HG03558 (cell line): Measurements from ENCODE around the gene AHNAK2.
"Not testable (repeated sequence)": the region's sequence is repeated elsewhere in the genome, so short reads cannot be mapped to it uniquely, and the experiment has no call there.

Experiments
- ATAC-seq: cut with Tn5 transposase; IDR thresholded peaks from one replicate; pipeline ENCODE4 v1.9.1; 2021; ENCODE audit warnings: moderate number of reproducible peaks; ENCODE audit not compliant: unreplicated experiment; ENCODE audit errors: extremely low read depth

Gene AHNAK2

DNA sequence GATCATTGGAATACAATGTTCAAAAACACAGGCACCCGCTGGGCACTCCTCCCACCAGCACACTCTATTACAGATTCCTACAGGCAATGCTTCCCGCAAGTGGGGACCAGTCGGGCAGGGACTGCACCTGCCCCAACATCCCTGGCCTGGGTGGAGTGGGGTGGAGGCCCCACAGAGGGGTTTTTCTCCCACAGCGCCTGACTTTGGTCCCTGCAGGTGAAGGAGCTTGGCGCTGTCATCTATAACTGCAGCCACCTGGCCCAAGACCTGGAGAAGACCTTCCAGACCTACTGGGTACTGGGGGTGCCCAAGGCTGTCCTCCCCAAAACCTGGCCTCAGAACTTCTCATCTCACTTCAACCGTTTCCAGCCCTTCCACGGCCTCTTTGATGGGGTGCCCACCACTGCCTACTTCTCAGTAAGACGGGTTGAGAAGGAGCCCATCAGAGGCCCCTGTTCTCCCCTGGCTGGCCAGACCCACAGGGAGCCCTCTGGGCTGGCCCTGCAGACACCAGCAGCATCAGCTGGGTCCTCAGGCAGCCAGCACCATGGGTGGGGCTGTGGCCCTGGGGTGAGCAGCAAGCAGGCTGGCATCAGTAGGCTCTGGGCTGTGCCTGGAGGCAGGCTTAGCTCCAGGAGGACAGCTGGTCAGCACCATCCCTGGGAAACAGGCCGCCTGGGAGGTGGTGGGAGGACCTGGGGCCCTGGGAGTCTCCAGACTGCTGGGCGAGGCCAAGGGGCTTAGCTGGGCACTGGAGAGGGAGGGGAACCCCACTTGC is 47.5 kb downstream of the AHNAK2 start:
- ATAC-seq = no peak

GRCh38 chr14:104929268-104930230 is 48.6 kb downstream of the AHNAK2 start:
- ATAC-seq = no peak

DNA sequence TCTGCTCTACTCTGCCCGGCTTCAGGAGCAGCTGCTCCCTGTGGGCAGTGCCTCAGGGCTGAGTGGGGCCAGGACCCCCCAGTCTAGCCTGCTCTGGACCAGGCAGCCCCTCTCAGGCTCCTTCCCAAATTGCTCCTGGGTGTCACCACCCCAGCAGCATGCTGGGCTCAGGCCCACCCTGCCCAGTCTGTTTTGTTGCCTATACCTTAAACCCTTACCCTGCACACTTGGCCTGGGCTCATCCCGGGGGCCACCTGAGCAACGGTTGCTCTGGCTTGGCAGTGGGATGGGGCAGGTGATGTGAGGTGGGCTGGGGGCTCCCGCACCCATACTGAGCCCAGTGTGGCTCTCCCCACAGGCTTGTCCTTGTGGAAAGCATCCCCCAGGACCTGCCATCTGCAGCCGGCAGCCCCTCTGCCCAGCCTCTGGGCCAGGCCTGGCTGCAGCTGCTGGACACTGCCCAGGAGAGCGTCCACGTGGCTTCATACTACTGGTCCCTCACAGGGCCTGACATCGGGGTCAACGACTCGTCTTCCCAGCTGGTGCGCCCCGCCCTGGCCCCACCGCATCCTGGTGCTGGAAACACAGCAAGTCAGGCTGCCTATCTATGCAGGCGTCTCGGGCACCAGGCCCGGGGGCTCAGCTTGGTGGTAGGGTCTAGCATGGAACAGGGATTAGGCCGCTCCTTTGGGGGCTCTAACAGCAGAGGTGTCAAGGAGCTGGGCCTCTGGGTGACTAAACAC is 49.6 kb downstream of the AHNAK2 start:
- no peak for ATAC-seq

- no peak for ATAC-seq
These were observed 50.3 kb downstream of the AHNAK2 start for GRCh38 chr14:104927901-104928300.

DNA sequence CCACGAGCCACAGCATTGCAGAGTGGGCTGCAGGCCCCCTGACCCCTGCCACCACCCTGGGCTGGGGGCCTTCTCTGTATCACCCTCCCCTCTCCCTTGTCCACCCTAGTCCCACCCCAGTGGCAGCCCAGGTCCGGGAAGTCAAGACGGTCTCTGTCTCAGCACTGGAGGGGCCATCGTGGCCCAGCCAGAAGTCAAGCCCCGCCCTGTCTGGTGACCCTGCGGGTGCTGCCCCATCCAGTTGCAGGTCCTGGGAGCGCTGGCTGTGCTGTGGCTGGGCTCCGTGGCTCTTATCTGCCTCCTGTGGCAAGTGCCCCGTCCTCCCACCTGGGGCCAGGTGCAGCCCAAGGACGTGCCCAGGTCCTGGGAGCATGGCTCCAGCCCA is 50.8 kb downstream of the AHNAK2 start:
- ATAC-seq = no peak

- peak; percentile 76 for ATAC-seq
These were observed 51.3 kb downstream of the AHNAK2 start for GRCh38 chr14:104926619-104927431.

DNA sequence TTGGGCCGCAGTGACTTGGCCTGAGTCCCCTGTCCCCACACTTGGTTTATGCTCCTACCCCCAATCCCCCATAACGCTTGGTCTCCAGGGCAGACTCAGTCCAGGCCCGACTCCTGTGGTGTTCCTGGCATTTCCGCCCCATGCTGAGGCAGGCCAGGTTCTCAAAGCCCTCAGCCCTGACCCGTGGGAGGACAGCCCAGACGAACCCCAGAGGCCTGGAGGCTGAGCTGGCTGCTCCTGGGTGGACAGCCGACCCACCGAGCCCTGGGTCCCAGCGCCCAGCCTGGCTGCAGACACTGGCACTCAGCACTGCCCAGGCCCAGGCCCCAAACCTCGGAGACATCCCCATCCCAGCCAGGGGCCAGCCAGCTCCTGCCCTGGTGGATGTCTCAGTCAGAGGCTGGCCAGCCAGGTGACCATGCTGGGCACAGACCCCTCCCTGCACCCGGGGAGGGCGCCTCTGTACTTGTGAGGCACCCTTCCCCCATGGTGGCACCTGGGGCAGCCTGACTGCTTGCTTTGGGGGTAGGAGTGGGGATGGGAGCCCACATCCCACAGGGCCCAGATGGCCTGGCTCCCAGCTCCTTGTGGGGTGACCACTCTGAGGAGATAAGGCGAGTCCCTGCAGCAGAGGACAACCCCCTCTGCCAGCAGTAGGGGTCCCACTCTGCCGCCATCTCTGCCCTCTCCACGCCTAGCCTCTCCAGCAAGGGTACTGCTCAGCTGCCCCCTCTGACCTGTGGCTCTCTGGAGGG is 52.1 kb downstream of the AHNAK2 start:
- ATAC-seq = no peak

GRCh38 chr14:104925214-104925854 is 52.8 kb downstream of the AHNAK2 start:
- ATAC-seq = no peak

DNA sequence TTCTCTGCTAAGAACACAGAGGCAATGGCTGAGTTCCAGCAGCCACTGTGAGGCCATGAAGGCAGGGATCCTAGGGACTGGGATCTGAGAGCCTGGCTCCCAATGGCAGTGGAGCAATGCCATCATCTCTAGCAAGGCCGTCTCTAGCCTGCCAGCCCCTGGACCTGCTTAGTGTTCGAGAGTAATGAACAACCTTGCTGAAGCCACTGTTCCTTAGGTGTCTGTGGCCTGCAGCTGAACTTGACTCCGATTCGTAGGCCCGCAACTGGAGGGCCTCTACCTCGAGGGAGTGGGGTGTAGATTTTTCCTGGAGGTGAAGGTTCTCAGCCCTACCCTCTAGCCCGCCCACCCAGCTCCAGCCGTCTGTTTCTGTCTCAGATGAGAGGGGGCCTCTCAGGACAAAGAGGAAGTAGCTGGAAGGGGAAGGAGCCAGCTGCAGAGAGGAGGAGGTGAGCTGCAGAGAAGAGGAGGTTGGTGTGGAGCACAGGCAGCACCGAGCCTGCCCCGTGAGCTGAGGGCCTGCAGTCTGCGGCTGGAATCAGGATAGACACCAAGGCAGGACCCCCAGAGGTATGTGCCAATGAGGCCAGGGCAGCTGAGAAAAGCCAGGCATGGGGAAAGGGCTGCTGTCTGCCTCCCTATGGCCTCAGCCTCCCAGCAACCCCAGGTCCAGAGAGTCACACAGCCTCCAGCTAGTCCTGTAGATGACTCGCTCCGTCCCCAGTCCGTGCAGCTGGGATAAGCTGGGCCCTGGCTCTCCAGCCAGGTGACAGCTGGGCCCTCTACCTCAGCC is 53.6 kb downstream of the AHNAK2 start, which contains the start of gene PLD4:
PLD4 (plus strand) TSS at position 459 of the 793 bp plus-strand sequence. CDS start 2,262 bp downstream, outside the sequence.
- no peak for ATAC-seq

DNA sequence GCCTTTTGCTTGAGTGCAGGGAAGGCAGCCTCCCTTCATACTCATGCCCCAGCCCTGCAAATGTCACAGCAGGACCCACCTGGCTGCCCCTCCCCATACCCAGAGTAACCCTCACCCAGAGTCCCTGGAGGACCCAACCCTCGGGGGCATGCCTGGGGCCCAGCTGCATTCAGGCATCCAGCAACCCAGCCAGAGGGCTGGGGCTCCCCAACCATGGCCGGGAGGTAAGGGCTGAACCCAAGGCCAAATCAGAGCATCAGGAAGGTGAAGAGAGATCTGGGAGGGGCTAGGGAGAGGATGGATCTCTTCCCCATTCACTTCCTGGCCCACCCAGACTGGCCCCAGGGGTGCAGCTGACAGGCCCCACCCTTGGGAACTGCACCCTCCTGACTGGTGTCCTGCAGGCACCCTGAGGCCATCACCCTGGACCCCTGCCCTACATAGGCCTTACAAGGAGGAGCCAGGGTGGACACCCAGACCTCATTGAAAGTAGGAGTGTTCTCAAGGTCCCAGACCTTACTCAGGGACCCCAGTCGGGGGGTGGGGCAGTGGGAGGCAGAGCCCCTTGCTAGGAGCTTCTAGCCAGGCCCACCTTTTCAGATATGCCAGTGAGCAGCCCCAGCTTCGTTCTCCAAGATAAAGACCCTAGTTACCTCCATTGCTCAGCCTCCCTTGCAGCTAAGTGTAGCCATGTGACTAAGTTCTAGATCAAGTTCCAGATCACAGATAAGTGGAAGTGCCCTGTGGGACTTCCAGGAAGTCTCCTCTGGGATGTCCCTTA is 54.3 kb downstream of the AHNAK2 start:
- no peak for ATAC-seq

- no peak for ATAC-seq
These were observed 58.2 kb downstream of the AHNAK2 start for GRCh38 chr14:104919993-104920315.

DNA sequence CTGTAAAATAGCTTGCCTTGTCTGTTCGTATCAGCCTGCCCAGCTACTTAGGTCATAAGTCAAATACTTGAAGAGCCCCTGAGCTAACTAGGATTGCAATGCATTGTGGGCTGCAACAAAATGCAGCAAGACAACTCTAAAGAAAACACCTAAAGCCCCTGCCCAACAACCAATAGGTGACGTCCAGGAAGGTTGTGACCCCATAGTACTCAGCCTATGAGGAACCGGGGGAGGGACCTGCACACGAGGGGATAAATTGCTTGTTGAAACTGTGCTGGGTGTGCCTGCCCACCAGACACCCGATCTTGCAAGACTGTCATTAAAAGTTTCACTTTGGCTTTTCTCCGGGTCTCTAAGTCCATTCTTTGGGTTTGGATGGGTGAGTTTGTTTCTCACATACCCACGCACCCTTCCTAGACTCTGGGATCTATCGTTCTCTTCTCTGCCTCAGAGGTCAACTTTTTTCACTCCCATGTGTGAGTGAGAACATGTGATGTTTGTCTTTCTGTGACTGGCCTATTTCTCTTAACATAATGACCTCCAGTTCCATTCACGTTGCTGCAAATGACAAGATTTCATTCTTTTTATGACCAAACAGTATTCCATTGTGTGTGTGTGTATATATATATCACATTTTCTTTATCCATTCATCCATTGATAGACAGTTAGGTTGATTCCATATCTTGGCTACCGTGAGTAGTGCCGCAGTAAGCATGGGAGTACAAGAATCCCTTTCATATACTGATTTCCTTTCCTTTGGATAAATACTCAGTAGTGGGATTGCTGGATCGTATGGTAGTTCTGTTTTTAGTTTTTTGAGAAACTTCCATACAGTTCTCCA is 58.8 kb downstream of the AHNAK2 start:
- not testable (repeated sequence) for ATAC-seq

- ATAC-seq = no peak
These were observed 60.2 kb downstream of the AHNAK2 start for GRCh38 chr14:104917993-104918392.

GRCh38 chr14:104917116-104917515 is 61.1 kb downstream of the AHNAK2 start:
- no peak for ATAC-seq

- no peak for ATAC-seq
These were observed 64.7 kb downstream of the AHNAK2 start for GRCh38 chr14:104913435-104913834.

GRCh38 chr14:104912053-104912452 is 66.1 kb downstream of the AHNAK2 start:
- no peak for ATAC-seq
